HepG2 (cell line): ENCODE measurements around the gene CTSO. TPM values are rescaled to one million over a fixed set of nuclear protein-coding genes. Genes with fewer than 3 reads are reported as not detected.

Source experiments
- ATAC-seq: fragments of 200-7000 bp; cut with Tn5 transposase; 3 replicates; pipeline ENCODE4 v1.9.1; 2020; ENCODE audit warnings: mild to moderate bottlenecking, moderate library complexity
- BruUV-seq: library from RNA; stranded (reverse); fragments of 400-500 nt; replicated peaks from 2 replicates; lab custom pipeline; 2021; lab: Mats Ljungman, UMichigan
- CTCF ChIA-PET: fragments of 300-600 bp; formaldehyde crosslinking; extraction: SDS; loops from one replicate; lab custom pipeline; 2021; ENCODE audit warnings: low total read pairs, inconsistent platforms, low intra/inter-chr PET ratio; lab: Yijun Ruan, JAX
- POLR2A ChIA-PET: fragments of 350-600 bp; sonication (Branson Sonifier 250); formaldehyde crosslinking; loops from one replicate; lab custom pipeline; 2020; ENCODE audit warnings: antibody characterized with exemption, inconsistent platforms; lab: Yijun Ruan, JAX
- DNase-seq: peaks from one replicate; pipeline ENCODE4 v3.0.0-alpha.2; 2015; ENCODE audit warnings: low spot score
- FAIRE-seq: peaks from 3 replicates; lab custom pipeline; 2011; peaks lifted over from hg19 to GRCh38; lab: Jason Lieb, UNC
- H2AFZ ChIP-seq: one replicate; pipeline ENCODE4 v1.6.1; 2011; ENCODE audit warnings: low read length, inconsistent platforms
- H3K27ac ChIP-seq: fragments of 300-600 bp; 3 replicates; pipeline ENCODE4 v1.8.0; 2011; ENCODE audit warnings: mixed run types, mild to moderate bottlenecking, mixed read lengths, low read length, inconsistent platforms; ENCODE audit not compliant: insufficient read depth; ENCODE audit errors: extremely low read length
- H3K27me3 ChIP-seq, 2 experiments: fragments of 200-600 bp in 1 of 2; 2 replicates in 1 of 2; 3 replicates in 1 of 2; pipeline versions ENCODE4 v1.6.0 to v1.8.0; 2011; ENCODE audit warnings: low read length in 2 of 2, mild to moderate bottlenecking in 2 of 2, moderate library complexity in 2 of 2, inconsistent platforms in 1 of 2; ENCODE audit not compliant: insufficient read depth in 2 of 2, control insufficient read depth in 1 of 2
- H3K36me3 ChIP-seq, 2 experiments: fragments of 200-600 bp in 1 of 2; replicated peaks in 1 of 2; 2 replicates in 1 of 2; 3 replicates in 1 of 2; pipeline versions ENCODE4 v1.5.1 to v1.8.0; 2011; ENCODE audit warnings: low read length in 2 of 2, inconsistent platforms in 1 of 2; ENCODE audit not compliant: insufficient read depth in 2 of 2, control insufficient read depth in 1 of 2
- H3K4me1 ChIP-seq: 2 replicates; pipeline ENCODE4 v1.5.1; 2012; ENCODE audit warnings: low read length, inconsistent platforms; ENCODE audit not compliant: insufficient read depth
- H3K4me2 ChIP-seq: 2 replicates; pipeline ENCODE4 v1.6.0; 2011; ENCODE audit warnings: low read depth, low read length, inconsistent platforms
- H3K4me3 ChIP-seq, 3 experiments: fragments of 200-600 bp in 1 of 3; sonication (generic), shearing (Covaris generic) in 1 of 3; replicated peaks in 1 of 3; 2 replicates each; pipeline ENCODE4 v1.5.1; 2011 to 2016; ENCODE audit warnings: low read length in 3 of 3, inconsistent platforms in 2 of 3, low read depth in 2 of 3, mild to moderate bottlenecking in 2 of 3, control low read depth in 1 of 3, mixed read lengths in 1 of 3; ENCODE audit not compliant: insufficient read depth in 1 of 3
- H3K79me2 ChIP-seq: one replicate; pipeline ENCODE4 v1.6.1; 2011; ENCODE audit warnings: low read length, inconsistent platforms; ENCODE audit not compliant: insufficient read depth
- H3K9ac ChIP-seq: 2 replicates; pipeline ENCODE4 v1.6.0; 2011; ENCODE audit warnings: mild to moderate bottlenecking, low read depth, low read length, inconsistent platforms; ENCODE audit not compliant: insufficient read depth
- H3K9me3 ChIP-seq: 2 replicates; pipeline ENCODE4 v1.5.1; 2012; ENCODE audit warnings: mild to moderate bottlenecking, low read length
- H4K20me1 ChIP-seq: 2 replicates; pipeline ENCODE4 v1.6.0; 2011; ENCODE audit warnings: inconsistent platforms, mild to moderate bottlenecking, low read length, moderate library complexity; ENCODE audit not compliant: insufficient read depth
- BRD4 ChIP-seq: sonication (generic); formaldehyde crosslinking; IDR thresholded peaks from 2 replicates; pipeline ENCODE4 v1.4.0; 2020; ENCODE audit warnings: missing genetic modification reagents
- CCAR2 ChIP-seq: fragments of 200-400 bp; formaldehyde crosslinking; optimal IDR thresholded peaks from 2 replicates; pipeline ENCODE3; 2018; ENCODE audit warnings: low read depth, mild to moderate bottlenecking, low read length, moderate library complexity
- CTCF ChIP-seq: sonication (generic); formaldehyde crosslinking; IDR thresholded peaks from 2 replicates; pipeline ENCODE4 v1.5.0; 2020; ENCODE audit warnings: mild to moderate bottlenecking, missing genetic modification reagents, moderate library complexity
- HMG20A ChIP-seq: IDR thresholded peaks from 2 replicates; pipeline ENCODE4 v1.6.1; 2016; ENCODE audit warnings: borderline replicate concordance
- ISL2 ChIP-seq: sonication (generic); formaldehyde crosslinking; IDR thresholded peaks from 2 replicates; pipeline ENCODE4 v1.5.0; 2020; ENCODE audit warnings: missing genetic modification reagents
- KDM4B ChIP-seq: sonication (generic); formaldehyde crosslinking; IDR thresholded peaks from 2 replicates; pipeline ENCODE4 v1.4.0; 2020; ENCODE audit warnings: missing genetic modification reagents
- MLLT10 ChIP-seq: sonication (generic); formaldehyde crosslinking; IDR thresholded peaks from 2 replicates; pipeline ENCODE4 v1.4.0; 2020; ENCODE audit warnings: missing genetic modification reagents
- RBM39 ChIP-seq: fragments of 200-400 bp; formaldehyde crosslinking; IDR thresholded peaks from one replicate; pipeline ENCODE4 v1.6.1; 2018; ENCODE audit warnings: antibody characterized with exemption, mild to moderate bottlenecking, low read depth, low read length; ENCODE audit not compliant: poor library complexity, severe bottlenecking
- SALL1 ChIP-seq: sonication (generic); formaldehyde crosslinking; IDR thresholded peaks from 2 replicates; pipeline ENCODE4 v1.8.0; 2022; ENCODE audit warnings: mild to moderate bottlenecking, missing genetic modification reagents
- SIX4 ChIP-seq: sonication (generic); formaldehyde crosslinking; IDR thresholded peaks from 2 replicates; pipeline ENCODE4 v1.4.0; 2020; ENCODE audit warnings: missing genetic modification reagents
- SNAI1 ChIP-seq: sonication (generic); formaldehyde crosslinking; IDR thresholded peaks from 2 replicates; pipeline ENCODE4 v1.5.0; 2020; ENCODE audit warnings: mild to moderate bottlenecking, missing genetic modification reagents, borderline replicate concordance
- SOX13 ChIP-seq, 3 experiments: fragments of 450-650 bp in 1 of 3; sonication (generic) in 1 of 3; formaldehyde crosslinking in 1 of 3; IDR thresholded peaks in 2 of 3; conservative IDR thresholded peaks in 1 of 3; 2 replicates each; pipeline versions ENCODE4 v1.5.0 to v1.6.1; 2016 to 2020; ENCODE audit warnings: antibody characterized with exemption in 1 of 3, mild to moderate bottlenecking in 1 of 3, missing compliant biosample characterization in 1 of 3, missing genetic modification reagents in 1 of 3, moderate library complexity in 1 of 3
- THAP8 ChIP-seq: sonication (generic); formaldehyde crosslinking; IDR thresholded peaks from 2 replicates; pipeline ENCODE4 v1.5.1; 2020; ENCODE audit warnings: missing genetic modification reagents, mild to moderate bottlenecking, borderline replicate concordance
- ZFP62 ChIP-seq: sonication (generic); formaldehyde crosslinking; IDR thresholded peaks from 2 replicates; pipeline ENCODE4 v1.4.0; 2020; ENCODE audit warnings: missing genetic modification reagents
- ZNF121 ChIP-seq: sonication (generic); formaldehyde crosslinking; IDR thresholded peaks from 2 replicates; pipeline ENCODE4 v1.5.0; 2020; ENCODE audit warnings: mild to moderate bottlenecking, missing genetic modification reagents
- WGBS: methylation state at CpG from one replicate; pipeline ENCODE4 v1.1.6; 2017; ENCODE audit warnings: low lambda C conversion rate; 5-methylcytosine and 5-hydroxymethylcytosine counted together
- in situ Hi-C: cut with HindIII; loops from 2 replicates; pipeline ENCODE4 v1.10.0; 2017; ENCODE audit warnings: low pct_unique_long_range_greater_than_20kb; ENCODE audit not compliant: extremely low pct_ligation_motif_present
- intact Hi-C: fragments of 100-400 bp; cut with micrococcal nuclease; formaldehyde crosslinking; loops from one replicate; pipeline ENCODE4 v1.10.0; 2022; ENCODE audit not compliant: unreplicated experiment
- polyA plus RNA-seq, 8 experiments: library from polyadenylated mRNA; depleted of rRNA in 3 of 8; stranded (reverse) in 7 of 8; unstranded in 1 of 8; fragments of >200 nt; fragmentation: Illumina TruSeq in 4 of 8; extraction: Trizol in 4 of 8; gene quantifications; 2 replicates each; pipeline versions ENCODE4 v1.2.1 to v1.2.3, GENCODE V29; 2011 to 2016; ENCODE audit warnings: low read depth in 4 of 8, missing spikeins in 1 of 8, mixed read lengths in 1 of 8; ENCODE audit not compliant: insufficient read depth in 1 of 8
- total RNA-seq, 5 experiments: library from RNA; depleted of rRNA; stranded (reverse); fragments of >200 nt; fragmentation: Illumina TruSeq; extraction: Trizol; gene quantifications; 2 replicates each; pipeline ENCODE4 v1.2.3, GENCODE V29; 2016; ENCODE audit warnings: low read depth in 1 of 5
- TF ChIP-seq, protein P1 (sequence below): fragments of 450-650 bp; IDR thresholded peaks from 2 replicates; pipeline ENCODE4 v1.6.1; 2017
- TF ChIP-seq, protein P2 (sequence below): sonication (generic); formaldehyde crosslinking; IDR thresholded peaks from 2 replicates; pipeline ENCODE4 v1.5.1; 2020; ENCODE audit warnings: mild to moderate bottlenecking, missing genetic modification reagents, moderate library complexity
- TF ChIP-seq, protein P3 (sequence below): sonication (generic); formaldehyde crosslinking; IDR thresholded peaks from 2 replicates; pipeline ENCODE4 v1.5.1; 2020; ENCODE audit warnings: mild to moderate bottlenecking, missing genetic modification reagents, borderline replicate concordance
- TF ChIP-seq, protein P4 (sequence below): IDR thresholded peaks from 2 replicates; pipeline ENCODE4 v1.6.1; 2012; ENCODE audit warnings: inconsistent platforms

CTSO gene
- total and polyA plus RNA-seq, 2 of the 13 experiments (the other 11 are each of a cell fraction or from before 2014, with no cell fraction given) = 0.07 to 0.17 TPM

GRCh38 chr4:156000491-156000890 lies 46.8 kb upstream of the CTSO start:
- FAIRE-seq (no peak), ATAC-seq (no peak), DNase-seq (no peak)
- no peaks in the 10 kb centered on the region for H3K79me2 ChIP-seq
- in situ Hi-C loops (no loop called here), intact Hi-C loops (no loop called here)
- H2AFZ ChIP-seq = no peak overlapping the region
- H3K9me3 ChIP-seq = no peaks in the 10 kb centered on the region
- no peaks in the 10 kb centered on the region for H3K36me3 ChIP-seq
- CTCF ChIA-PET = no interaction called here
- no peak overlapping the region for H3K4me2 ChIP-seq
- H3K4me3 ChIP-seq = no peak overlapping the region
- no peaks in the 10 kb centered on the region for H3K4me1 ChIP-seq
- 14% methylated on average over 3 of the region's 3 CpGs for WGBS
- BruUV-seq = no TSS peak
- no peak overlapping the region for H3K9ac ChIP-seq
- no peaks in the 10 kb centered on the region for H3K27me3 ChIP-seq
- H4K20me1 ChIP-seq = no peaks in the 10 kb centered on the region
- no peak overlapping the region for H3K27ac ChIP-seq
- POLR2A ChIA-PET = no interaction called here
- TF ChIP-seq CTCF (no peak), KDM4B (CRISPR knock-in tag) (no peak), THAP8 (CRISPR knock-in tag) (no peak), ZNF121 (CRISPR knock-in tag) (no peak), SIX4 (CRISPR knock-in tag) (no peak), SALL1 (no peak), ZFP62 (no peak), BRD4 (CRISPR knock-in tag) (no peak), SNAI1 (CRISPR knock-in tag) (no peak), ISL2 (CRISPR knock-in tag) (no peak), HMG20A (CRISPR knock-in tag) (no peak), MLLT10 (no peak), SOX13 (IDR thresholded peaks at IDR 0.05) (no peak), SOX13 (CRISPR knock-in tag; conservative IDR thresholded peaks at IDR 0.05 in 1 of 2, IDR thresholded peaks at IDR 0.05 in 1 of 2) (no peak), RBM39 (no peak), CCAR2 (no peak)
- TF ChIP-seq, protein P1, sequence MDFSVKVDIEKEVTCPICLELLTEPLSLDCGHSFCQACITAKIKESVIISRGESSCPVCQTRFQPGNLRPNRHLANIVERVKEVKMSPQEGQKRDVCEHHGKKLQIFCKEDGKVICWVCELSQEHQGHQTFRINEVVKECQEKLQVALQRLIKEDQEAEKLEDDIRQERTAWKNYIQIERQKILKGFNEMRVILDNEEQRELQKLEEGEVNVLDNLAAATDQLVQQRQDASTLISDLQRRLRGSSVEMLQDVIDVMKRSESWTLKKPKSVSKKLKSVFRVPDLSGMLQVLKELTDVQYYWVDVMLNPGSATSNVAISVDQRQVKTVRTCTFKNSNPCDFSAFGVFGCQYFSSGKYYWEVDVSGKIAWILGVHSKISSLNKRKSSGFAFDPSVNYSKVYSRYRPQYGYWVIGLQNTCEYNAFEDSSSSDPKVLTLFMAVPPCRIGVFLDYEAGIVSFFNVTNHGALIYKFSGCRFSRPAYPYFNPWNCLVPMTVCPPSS = no peak
- TF ChIP-seq, protein P2, sequence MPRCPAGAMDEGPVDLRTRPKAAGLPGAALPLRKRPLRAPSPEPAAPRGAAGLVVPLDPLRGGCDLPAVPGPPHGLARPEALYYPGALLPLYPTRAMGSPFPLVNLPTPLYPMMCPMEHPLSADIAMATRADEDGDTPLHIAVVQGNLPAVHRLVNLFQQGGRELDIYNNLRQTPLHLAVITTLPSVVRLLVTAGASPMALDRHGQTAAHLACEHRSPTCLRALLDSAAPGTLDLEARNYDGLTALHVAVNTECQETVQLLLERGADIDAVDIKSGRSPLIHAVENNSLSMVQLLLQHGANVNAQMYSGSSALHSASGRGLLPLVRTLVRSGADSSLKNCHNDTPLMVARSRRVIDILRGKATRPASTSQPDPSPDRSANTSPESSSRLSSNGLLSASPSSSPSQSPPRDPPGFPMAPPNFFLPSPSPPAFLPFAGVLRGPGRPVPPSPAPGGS (CRISPR knock-in tag) = no peak
- TF ChIP-seq, protein P3, sequence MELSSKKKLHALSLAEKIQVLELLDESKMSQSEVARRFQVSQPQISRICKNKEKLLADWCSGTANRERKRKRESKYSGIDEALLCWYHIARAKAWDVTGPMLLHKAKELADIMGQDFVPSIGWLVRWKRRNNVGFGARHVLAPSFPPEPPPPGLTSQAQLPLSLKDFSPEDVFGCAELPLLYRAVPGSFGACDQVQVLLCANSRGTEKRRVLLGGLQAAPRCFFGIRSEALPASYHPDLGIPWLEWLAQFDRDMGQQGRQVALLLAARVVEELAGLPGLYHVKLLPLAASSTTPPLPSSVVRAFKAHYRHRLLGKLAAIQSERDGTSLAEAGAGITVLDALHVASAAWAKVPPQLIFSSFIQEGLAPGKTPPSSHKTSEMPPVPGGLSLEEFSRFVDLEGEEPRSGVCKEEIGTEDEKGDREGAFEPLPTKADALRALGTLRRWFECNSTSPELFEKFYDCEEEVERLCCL = no peak
- TF ChIP-seq, protein P4, sequence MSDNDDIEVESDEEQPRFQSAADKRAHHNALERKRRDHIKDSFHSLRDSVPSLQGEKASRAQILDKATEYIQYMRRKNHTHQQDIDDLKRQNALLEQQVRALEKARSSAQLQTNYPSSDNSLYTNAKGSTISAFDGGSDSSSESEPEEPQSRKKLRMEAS = no peak
